Frontal cortex (tissue), 4 donors: ENCODE data around the gene STUM. TPM values are rescaled to one million over a fixed set of nuclear protein-coding genes. Genes with fewer than 3 reads are reported as not detected.
"Not testable (repeated sequence)": the region's sequence is repeated elsewhere in the genome, so short reads cannot be mapped to it uniquely, and the experiment has no call there.

Source experiments
- DNase-seq, 2 donors: peaks; one replicate each; pipeline ENCODE4 v3.0.0; 2012; ENCODE audit warnings: low spot score in 2 of 2
- FAIRE-seq: peaks from 2 replicates; lab custom pipeline; 2012; peaks lifted over from hg19 to GRCh38; lab: Jason Lieb, UNC
- total RNA-seq: library from RNA; depleted of rRNA; stranded (reverse); fragments of >200 nt; gene quantifications from one replicate; pipeline ENCODE4 v1.2.3, GENCODE V29; 2014
- donor health status: control.
- donor health status: control.
- donor health status: control.

STUM gene
- total RNA-seq, 1 donor from 2014 or later = 26.1 TPM

DNA sequence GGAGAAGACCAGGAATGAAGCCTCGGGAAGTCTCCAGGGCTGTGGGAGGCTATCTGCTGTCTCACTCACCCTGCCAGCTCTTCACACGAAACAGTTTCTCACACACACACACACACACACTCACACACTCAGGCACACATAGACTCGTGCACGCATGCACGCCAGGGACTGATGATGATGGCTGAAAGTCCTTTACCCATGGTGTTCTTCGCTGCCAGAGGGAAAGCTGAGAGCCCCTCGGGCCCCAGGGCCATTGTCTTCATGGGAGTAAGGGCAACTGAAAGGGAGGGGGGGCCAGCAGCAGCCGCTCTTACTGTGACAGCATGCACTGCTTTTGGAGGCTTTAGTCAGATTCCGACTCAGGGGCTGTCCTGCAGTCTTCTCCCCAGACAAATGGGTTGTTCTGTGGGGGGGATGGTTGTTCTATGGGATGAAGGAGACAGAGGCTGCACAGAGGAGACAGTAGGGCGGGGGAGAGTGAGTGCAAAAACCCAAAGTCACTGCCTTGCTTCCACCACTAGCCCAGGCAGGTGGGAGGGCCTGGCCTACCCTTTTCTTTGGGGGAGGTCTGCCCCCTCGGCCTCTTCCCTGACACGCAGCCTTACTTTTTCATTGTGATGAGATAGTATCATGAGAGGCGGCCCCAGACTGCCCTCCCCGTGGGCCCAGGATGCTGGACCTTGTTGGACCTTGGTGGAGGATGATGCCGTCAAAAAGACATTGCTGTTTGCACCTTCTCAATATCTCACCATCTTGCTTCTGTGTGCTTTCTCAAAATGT lies 29.0 kb downstream of the STUM start:
- FAIRE-seq = no peak
- no peak for DNase-seq

DNA sequence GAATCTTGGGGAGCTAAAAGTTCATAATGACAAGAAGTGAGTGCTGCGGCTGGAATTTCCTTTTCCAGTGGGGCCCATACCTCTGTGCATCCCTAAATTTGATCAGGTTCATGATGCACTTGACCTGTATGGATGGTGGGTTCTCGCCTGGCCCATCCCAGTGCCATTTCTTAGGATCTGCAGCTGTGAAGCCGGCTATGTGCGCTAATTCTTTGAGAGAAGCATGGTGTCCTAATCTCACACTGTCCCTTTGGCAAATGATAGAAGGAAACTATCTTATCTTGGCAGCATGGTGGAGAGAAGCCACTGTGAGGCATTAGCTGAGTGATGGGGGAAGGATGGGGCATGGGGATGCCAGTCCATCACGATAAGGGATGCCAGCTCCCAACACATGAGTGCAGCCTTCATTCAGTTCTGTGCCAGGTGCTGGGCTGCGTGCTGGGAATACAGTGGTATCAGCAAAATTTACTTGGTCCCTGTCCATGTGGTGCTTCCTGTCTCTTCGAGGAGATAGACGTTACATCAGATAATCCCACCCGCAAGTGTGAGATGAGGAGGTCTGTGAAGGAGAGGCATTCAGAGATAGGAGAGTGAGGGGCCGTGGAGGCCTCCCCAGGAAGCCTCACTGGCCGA lies 30.5 kb downstream of the STUM start:
- no peak for DNase-seq
- no peak for FAIRE-seq

DNA sequence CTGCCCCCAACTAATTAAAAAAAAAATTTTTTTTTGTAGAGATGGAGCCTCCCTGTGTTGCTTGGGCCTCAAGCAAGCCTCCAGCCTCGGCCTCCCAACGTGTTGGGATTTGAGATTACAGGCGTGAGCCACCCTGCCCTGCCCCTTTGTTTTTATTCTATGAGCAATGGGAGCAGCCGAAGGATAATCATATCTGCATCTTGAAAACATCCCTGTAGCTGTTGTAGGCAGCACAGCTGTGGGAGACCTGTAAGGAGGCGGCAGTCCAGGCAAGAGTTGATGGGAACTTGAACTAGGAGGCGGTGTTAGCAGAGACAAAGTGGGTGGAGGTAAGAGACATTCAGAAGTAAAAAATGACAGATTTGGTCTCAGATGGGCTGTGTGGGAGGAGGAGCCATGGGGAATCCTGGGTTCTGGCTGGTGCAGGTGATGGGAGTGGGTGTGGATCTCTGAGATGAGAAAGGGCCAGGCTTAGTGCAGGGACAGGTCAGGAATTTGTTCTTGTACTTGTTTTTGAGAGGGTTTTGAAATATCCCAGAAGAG lies 31.3 kb downstream of the STUM start:
- FAIRE-seq (no peak), DNase-seq (no peak)

- FAIRE-seq = no peak
- no peak for DNase-seq
Measured at GRCh38 chr1:226580625-226581270, 32.2 kb downstream of the STUM start.

DNA sequence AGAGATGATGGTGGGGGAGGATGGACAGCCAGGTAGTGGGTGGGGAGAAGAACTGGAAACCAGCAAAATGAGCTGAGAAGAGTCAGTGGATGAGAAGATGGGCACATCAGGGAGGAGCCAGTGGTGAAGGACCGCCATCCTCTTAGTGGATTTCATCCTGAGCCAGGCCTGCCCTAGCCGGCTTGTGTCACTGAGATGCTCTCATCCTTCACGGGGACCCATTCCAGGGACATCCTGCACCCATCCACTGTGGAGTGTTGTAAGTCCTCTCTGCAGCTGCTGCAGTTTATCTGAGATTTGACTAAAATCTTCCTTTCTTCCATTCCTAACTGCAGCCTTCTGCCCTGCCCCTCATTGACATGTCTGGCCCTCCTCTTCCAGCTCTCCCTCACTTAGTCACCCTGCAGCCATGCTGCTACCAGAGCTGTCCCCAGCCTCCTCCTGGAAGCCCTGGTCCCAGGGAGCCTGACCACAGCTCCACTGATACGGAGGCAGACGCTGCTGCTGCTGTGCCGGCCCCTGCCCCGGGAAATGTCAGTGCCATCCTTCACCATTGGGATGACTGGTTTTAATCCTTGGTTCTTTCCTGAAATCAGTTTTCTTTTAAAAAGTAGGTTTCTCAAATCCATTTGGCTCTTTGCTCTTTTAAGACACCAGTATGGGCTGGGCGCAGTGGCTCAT lies 33.2 kb downstream of the STUM start:
- DNase-seq = no peak
- no peak for FAIRE-seq

- no peak for FAIRE-seq
- no peak for DNase-seq
Measured at GRCh38 chr1:226582966-226583365, 34.4 kb downstream of the STUM start.

GRCh38 chr1:226584164-226584563 lies 35.6 kb downstream of the STUM start:
- DNase-seq = no peak
- FAIRE-seq = no peak

DNA sequence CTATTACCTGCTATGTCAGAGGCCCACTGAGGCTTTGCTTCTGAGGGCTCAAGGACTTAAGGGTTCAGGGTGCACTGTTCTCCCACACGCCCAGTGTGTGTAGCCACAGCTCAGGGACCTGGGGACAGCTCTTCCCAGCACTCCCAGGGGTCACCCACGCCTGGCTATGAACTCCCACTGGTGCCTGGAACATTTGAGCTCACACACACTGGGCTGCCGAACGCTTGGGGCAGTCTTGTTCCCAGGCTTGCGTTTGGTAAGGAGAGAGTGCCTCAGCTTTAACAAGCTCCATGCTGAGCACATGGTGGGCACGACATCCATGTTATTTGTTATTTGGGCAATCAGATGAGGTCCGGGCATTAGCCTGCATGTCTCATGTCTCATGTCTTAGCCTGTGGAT lies 37.6 kb downstream of the STUM start:
- FAIRE-seq (no peak), DNase-seq (no peak)

- no peak for DNase-seq
- FAIRE-seq = no peak
Measured at GRCh38 chr1:226586650-226587422, 38.3 kb downstream of the STUM start.

GRCh38 chr1:226588484-226588883 lies 39.9 kb downstream of the STUM start:
- DNase-seq (no peak), FAIRE-seq (no peak)

DNA sequence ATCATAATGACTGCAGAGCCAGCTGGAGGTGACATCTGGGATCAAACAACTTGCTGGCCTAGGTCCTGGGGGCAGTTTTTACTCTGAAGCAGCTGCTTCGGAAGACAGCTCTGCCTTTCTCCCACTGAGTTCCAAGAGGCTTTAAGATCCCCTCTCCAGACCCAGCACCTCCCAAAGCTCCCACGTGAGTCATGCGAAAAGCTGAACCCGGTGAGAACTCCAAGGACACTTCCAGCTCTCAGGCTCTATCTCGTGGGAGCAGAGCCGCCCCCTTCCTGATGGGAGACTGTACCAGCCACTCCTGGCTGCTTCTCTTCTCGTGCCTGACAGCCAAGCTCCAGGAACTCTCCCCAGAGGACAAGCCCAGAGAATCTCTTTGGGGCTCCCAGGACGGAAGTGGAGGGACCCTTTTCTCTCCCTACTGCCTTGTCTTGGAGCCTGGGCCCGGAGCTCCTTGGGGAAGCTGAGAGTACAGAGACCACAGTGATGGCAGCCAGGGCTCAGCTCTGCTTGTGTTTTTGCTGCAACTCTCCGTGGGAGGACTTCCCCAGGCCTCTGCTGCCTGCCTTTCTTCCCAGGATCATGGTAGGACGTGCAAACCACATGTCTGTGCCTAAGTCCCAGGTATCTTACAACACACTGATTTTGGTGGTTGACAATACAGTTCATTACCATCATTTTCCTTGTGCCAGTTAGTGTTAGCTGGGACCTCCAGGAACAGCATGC lies 40.6 kb downstream of the STUM start:
- FAIRE-seq = no peak
- no peak for DNase-seq

GRCh38 chr1:226590614-226591013 lies 42.0 kb downstream of the STUM start:
- FAIRE-seq = no peak
- no peak for DNase-seq

DNA sequence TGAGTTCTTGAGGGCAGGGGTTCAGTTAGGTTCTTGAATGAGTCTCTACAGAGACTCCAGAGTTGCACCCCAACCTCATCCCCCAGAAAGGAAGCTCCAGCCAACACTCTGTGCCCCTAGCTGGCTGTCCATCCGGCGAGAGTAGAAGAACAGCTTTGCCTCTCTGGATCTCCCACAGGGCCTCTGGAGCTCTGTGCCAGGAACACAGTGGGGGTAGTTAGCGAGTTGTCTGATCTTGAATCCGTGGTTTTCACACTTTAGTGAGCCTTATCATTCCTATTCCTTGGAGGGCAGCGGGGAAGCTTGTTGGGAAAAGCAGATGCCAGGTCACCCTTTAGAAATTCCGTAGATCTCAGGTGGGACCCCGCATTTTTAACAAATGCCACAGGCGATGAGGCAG lies 45.0 kb downstream of the STUM start:
- no peak for DNase-seq
- no peak for FAIRE-seq

- FAIRE-seq (no peak), DNase-seq (no peak)
Measured at GRCh38 chr1:226596531-226597165, 48.1 kb downstream of the STUM start.

GRCh38 chr1:226597616-226598454 lies 49.3 kb downstream of the STUM start:
- FAIRE-seq (no peak), DNase-seq (no peak)

DNA sequence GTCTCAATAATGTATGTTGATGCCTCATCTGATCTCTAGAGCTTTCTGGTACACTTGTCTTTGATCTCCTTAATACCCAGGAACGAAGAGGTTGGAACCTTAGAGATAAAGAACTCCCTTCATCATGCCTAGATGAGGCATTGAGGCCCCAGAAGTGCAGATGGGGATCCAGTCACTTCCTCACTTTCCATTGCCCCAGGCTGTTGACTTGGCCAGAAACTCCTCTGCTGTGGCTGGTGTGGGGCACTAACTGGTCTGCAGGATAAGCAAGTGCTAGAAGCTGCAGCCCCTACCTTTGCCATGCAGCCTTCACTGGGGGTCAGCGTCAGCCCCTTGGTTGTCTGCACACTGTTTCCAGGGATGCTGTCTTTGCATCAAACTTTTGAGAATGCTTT lies 49.9 kb downstream of the STUM start:
- FAIRE-seq (no peak), DNase-seq (no peak)

DNA sequence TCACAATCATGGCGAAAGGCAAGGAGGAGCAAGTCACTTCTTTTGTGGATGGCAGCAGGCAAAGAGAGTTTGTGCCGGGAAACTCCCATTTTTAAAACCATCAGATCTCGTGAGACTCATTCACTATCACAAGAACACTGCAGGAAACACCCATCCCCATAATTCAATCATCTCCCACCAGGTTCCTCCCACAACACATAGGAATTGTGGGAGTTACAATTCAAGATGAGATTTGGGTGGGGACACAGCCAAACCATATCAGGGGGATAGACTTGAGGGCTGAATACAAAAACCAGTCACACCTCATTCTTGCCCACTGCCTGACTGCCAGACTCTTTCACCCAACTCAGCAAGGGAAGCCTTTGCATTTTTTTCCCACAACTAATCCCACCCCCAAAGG lies 50.4 kb downstream of the STUM start:
- FAIRE-seq, DNase-seq: not testable (repeated sequence)
